SJSA1 (cell line): ENCODE measurements around the gene CST7. TPM values are rescaled to one million over a fixed set of nuclear protein-coding genes. Genes with fewer than 3 reads are reported as not detected.
A peak's percentile ranks its signal among the peaks of the same experiment; 100 is the strongest.
"Not testable (repeated sequence)": the region's sequence is repeated elsewhere in the genome, so short reads cannot be mapped to it uniquely, and the experiment has no call there.

Experiments
- DNase-seq, 2 experiments: peaks; one replicate each; pipeline ENCODE4 v3.0.0-alpha.2; 2015 to 2020; ENCODE audit warnings: low spot score in 2 of 2, low read depth in 1 of 2
- H3K27ac ChIP-seq: fragments of 250-450 bp; sonication (Bioruptor Pico); 2 replicates; pipeline ENCODE4 v1.5.1; 2020; ENCODE audit warnings: mild to moderate bottlenecking, moderate library complexity
- H3K27me3 ChIP-seq: fragments of 250-450 bp; sonication (Bioruptor Pico); replicated peaks from 2 replicates; pipeline ENCODE4 v1.5.1; 2020; ENCODE audit warnings: mild to moderate bottlenecking, moderate library complexity
- H3K36me3 ChIP-seq: fragments of 250-450 bp; sonication (Bioruptor Pico); 2 replicates; pipeline ENCODE4 v1.5.1; 2020; ENCODE audit warnings: mild to moderate bottlenecking
- H3K4me1 ChIP-seq: fragments of 250-450 bp; sonication (Bioruptor Pico); replicated peaks from 2 replicates; pipeline ENCODE4 v1.6.1; 2021; ENCODE audit warnings: mild to moderate bottlenecking
- H3K4me3 ChIP-seq: fragments of 250-450 bp; sonication (Bioruptor Pico); 2 replicates; pipeline ENCODE4 v1.5.1; 2020; ENCODE audit warnings: mild to moderate bottlenecking
- H3K9me3 ChIP-seq: fragments of 250-450 bp; sonication (Bioruptor Pico); replicated peaks from 2 replicates; pipeline ENCODE4 v1.5.1; 2020; ENCODE audit warnings: mild to moderate bottlenecking
- total RNA-seq: library from RNA; depleted of rRNA; stranded (reverse); fragments of >200 nt; shearing (Covaris generic); gene quantifications from 2 replicates; pipeline ENCODE4 v1.2.3, GENCODE V29; 2014

The CST7 gene
- total RNA-seq, 1 experiment from 2014 or later, result not detected

DNA sequence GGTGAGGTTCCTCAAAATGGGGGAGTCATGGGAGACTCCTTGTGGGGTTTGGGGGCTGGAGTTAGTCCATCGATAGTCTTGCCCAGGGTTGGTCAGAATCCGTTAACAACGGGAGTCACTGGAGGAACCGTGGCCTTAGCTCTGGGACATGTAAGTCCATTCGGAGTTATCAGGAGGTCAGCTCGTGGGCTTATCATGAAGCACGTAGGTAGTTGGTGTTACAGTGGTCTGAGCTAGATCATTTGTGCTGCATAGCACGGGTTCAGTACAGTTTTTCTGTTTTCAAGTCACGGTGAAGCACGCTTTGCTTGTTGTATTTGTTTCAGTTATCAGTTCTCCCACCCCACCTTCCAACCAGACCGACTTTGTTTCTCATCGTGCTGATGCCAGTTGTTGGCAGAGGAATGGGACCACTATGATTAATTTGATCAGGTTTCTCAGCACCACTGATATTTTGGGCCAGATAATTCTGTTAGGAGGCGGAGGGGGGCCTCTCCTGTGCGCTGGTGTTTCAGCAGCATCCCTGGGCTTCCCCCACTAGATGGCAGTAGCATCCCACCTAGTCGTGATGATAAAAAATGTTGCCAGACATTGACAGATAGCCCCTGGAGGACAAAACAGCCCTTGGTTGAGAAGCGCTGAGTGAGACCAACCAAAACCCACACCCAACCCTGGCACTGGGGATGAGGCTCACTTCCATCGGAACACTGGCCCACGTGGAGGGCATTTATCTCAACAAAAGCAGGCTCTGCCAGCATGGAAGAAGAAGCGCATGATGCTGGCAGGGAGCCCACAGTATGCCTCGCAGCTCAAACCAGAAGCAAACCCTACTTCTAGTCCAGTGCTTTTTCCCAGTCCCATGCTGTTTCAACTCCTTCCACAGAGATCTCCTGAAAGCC, 45.6 kb downstream of the CST7 start:
- peak; percentile 77 to 78 for DNase-seq
- no peak overlapping the region for H3K4me3 ChIP-seq
- no peak overlapping the region for H3K27ac ChIP-seq
- peaks cover 31% of the 10 kb centered on the region for H3K4me1 ChIP-seq
- H3K9me3 ChIP-seq, result no peaks in the 10 kb centered on the region
- no peaks in the 10 kb centered on the region for H3K27me3 ChIP-seq
- no peaks in the 10 kb centered on the region for H3K36me3 ChIP-seq

GRCh38 chr20:24995741-24996448, 46.8 kb downstream of the CST7 start:
- Histone ChIP-seq H3K36me3 (no peaks in the 10 kb centered on the region), H3K4me1 (peaks cover 39% of the 10 kb centered on the region), H3K4me3 (no peak overlapping the region), H3K27ac (no peak overlapping the region), H3K27me3 (no peaks in the 10 kb centered on the region), H3K9me3 (no peaks in the 10 kb centered on the region)
- DNase-seq, result peak in 1 of 2 experiments; percentile 42

GRCh38 chr20:24996449-24997377, 47.6 kb downstream of the CST7 start:
- peak in 1 of 2 experiments; percentile 19 for DNase-seq
- Histone ChIP-seq H3K9me3 (no peaks in the 10 kb centered on the region), H3K27ac (no peak overlapping the region), H3K4me1 (peaks cover 31% of the 10 kb centered on the region), H3K4me3 (no peak overlapping the region), H3K36me3 (no peaks in the 10 kb centered on the region), H3K27me3 (no peaks in the 10 kb centered on the region)

DNA sequence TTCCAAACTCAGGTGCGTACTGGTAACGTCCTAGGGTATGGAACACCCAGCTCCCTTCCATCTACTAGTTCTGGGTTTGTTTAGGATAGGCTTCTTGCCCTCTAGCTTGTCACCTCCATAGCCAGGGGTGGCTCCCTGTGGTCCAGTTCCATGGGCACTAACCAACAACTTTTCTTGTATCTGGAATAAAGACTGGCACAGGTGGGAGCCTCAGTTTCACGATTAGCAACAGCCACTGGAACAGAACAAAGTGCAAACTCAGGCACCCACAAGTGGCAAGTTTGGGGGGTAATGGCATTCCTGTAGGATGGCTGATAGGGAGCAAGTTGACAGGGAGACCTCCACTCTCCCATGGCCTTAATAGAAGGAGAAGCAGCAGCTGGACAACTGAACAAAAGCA, 49.1 kb downstream of the CST7 start:
- Histone ChIP-seq H3K4me1 (peaks cover 27% of the 10 kb centered on the region), H3K27ac (no peak overlapping the region), H3K4me3 (no peak overlapping the region), H3K36me3 (no peaks in the 10 kb centered on the region), H3K9me3 (no peaks in the 10 kb centered on the region), H3K27me3 (no peaks in the 10 kb centered on the region)
- DNase-seq, result peak in 1 of 2 experiments; percentile 16

GRCh38 chr20:24998631-24999445, 49.8 kb downstream of the CST7 start:
- peak in 1 of 2 experiments; percentile 27 for DNase-seq
- no peak overlapping the region for H3K4me3 ChIP-seq
- no peaks in the 10 kb centered on the region for H3K27me3 ChIP-seq
- no peak overlapping the region for H3K27ac ChIP-seq
- H3K4me1 ChIP-seq, result peaks cover 19% of the 10 kb centered on the region
- no peaks in the 10 kb centered on the region for H3K36me3 ChIP-seq
- H3K9me3 ChIP-seq, result no peaks in the 10 kb centered on the region

GRCh38 chr20:24999568-24999967, 50.5 kb downstream of the CST7 start:
- Histone ChIP-seq H3K27me3 (no peaks in the 10 kb centered on the region), H3K4me1 (peaks cover 18% of the 10 kb centered on the region), H3K9me3 (no peaks in the 10 kb centered on the region), H3K27ac (no peak overlapping the region), H3K36me3 (no peaks in the 10 kb centered on the region), H3K4me3 (no peak overlapping the region)
- peak in 1 of 2 experiments; percentile 35 for DNase-seq

- H3K27me3 ChIP-seq, result no peaks in the 10 kb centered on the region
- no peaks in the 10 kb centered on the region for H3K36me3 ChIP-seq
- H3K9me3 ChIP-seq, result no peaks in the 10 kb centered on the region
- peak; percentile 41 to 47 for DNase-seq
- peaks cover 11% of the 10 kb centered on the region for H3K4me1 ChIP-seq
- H3K4me3 ChIP-seq, result no peak overlapping the region
- H3K27ac ChIP-seq, result no peak overlapping the region
Measured at GRCh38 chr20:25000268-25000801, 51.3 kb downstream of the CST7 start.

- H3K4me3 ChIP-seq, H3K27ac ChIP-seq, H3K9me3 ChIP-seq, H3K27me3 ChIP-seq, H3K36me3 ChIP-seq, DNase-seq: not testable (repeated sequence)
- peaks cover 11% of the 10 kb centered on the region for H3K4me1 ChIP-seq
Measured at GRCh38 chr20:25001323-25001722, 52.3 kb downstream of the CST7 start.

DNA sequence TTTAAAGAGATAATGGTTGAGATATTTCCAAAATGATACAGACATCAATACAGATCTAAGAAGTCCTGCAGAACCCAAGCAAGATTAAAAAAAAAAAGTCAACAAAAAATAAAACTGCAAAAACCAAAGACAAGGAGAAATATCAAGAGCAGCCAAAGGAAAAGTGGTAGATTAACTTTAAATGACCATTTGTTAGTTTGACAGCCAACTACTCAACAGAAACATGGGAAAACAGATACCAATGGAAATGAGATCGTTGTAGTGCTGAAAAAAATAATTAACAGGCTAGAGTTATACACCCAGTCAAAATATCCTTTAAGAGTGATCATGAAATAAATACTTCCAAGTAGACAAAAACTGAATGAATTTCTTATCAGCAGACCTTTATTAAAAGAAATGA, 53.9 kb downstream of the CST7 start:
- peaks cover 11% of the 10 kb centered on the region for H3K4me1 ChIP-seq
- no peak for DNase-seq
- no peaks in the 10 kb centered on the region for H3K36me3 ChIP-seq
- H3K27ac ChIP-seq, result no peak overlapping the region
- H3K4me3 ChIP-seq, result no peak overlapping the region
- H3K27me3 ChIP-seq, result no peaks in the 10 kb centered on the region
- no peaks in the 10 kb centered on the region for H3K9me3 ChIP-seq

- Histone ChIP-seq H3K9me3 (no peaks in the 10 kb centered on the region), H3K27me3 (no peaks in the 10 kb centered on the region), H3K4me1 (peaks cover 23% of the 10 kb centered on the region), H3K27ac (no peak overlapping the region), H3K4me3 (no peak overlapping the region), H3K36me3 (no peaks in the 10 kb centered on the region)
- peak in 1 of 2 experiments; percentile 22 for DNase-seq
Measured at GRCh38 chr20:25005220-25005619, 56.2 kb downstream of the CST7 start.

DNA sequence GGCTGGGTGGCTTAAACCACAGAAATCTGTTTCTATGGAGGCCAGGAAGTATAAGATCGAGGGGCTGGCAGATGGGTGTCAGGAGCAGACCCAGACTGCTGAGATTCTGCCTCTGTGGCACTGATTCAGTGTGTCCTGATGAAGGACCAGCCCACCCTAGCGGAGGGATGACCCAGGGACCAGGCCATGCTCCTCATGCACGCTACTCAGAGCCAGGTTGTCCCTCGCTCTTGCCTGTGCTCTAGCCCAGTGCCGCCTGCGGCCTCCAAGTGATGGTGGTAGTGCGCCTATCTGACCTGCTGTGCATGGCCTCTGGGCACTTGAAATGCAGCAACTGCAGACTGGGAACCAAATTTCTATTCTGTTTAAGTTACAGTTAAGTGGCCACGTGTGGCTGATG, 56.6 kb downstream of the CST7 start:
- peak in 1 of 2 experiments; percentile 16 for DNase-seq
- H3K27ac ChIP-seq, result no peak overlapping the region
- no peaks in the 10 kb centered on the region for H3K9me3 ChIP-seq
- no peak overlapping the region for H3K4me3 ChIP-seq
- peaks cover 19% of the 10 kb centered on the region for H3K4me1 ChIP-seq
- no peaks in the 10 kb centered on the region for H3K36me3 ChIP-seq
- H3K27me3 ChIP-seq, result no peaks in the 10 kb centered on the region

- Histone ChIP-seq H3K27ac (no peak overlapping the region), H3K36me3 (no peaks in the 10 kb centered on the region), H3K9me3 (no peaks in the 10 kb centered on the region), H3K4me3 (no peak overlapping the region), H3K27me3 (no peaks in the 10 kb centered on the region), H3K4me1 (peaks cover 16% of the 10 kb centered on the region)
- peak in 1 of 2 experiments; percentile 31 for DNase-seq
Measured at GRCh38 chr20:25006431-25007167, 57.5 kb downstream of the CST7 start.
